HepG2 (cell line): ENCODE data around the gene NUP85. TPM values are rescaled to one million over a fixed set of nuclear protein-coding genes. Genes with fewer than 3 reads are reported as not detected.

Source experiments
- ETV5 ChIP-seq: IDR thresholded peaks from 2 replicates; pipeline ENCODE4 v1.6.1; 2018; ENCODE audit warnings: missing biosample characterization, missing genetic modification reagents, inconsistent platforms, borderline replicate concordance
- HNRNPL ChIP-seq: fragments of 200-400 bp; formaldehyde crosslinking; IDR thresholded peaks from 2 replicates; pipeline ENCODE4 v1.6.1; 2017; ENCODE audit warnings: mild to moderate bottlenecking, low read depth, low read length
- MIXL1 ChIP-seq: IDR thresholded peaks from 2 replicates; pipeline ENCODE4 v1.6.1; 2016
- MYC ChIP-seq: sonication (generic); formaldehyde crosslinking; IDR thresholded peaks from 2 replicates; pipeline ENCODE4 v1.9.0; 2021; ENCODE audit warnings: missing genetic modification reagents, borderline replicate concordance
- NCOA1 ChIP-seq: sonication (generic); formaldehyde crosslinking; IDR thresholded peaks from 2 replicates; pipeline ENCODE4 v1.9.0; 2021; ENCODE audit warnings: missing genetic modification reagents
- NFKB2 ChIP-seq: sonication (generic); formaldehyde crosslinking; IDR thresholded peaks from 2 replicates; pipeline ENCODE4 v1.4.0; 2020; ENCODE audit warnings: missing genetic modification reagents, borderline replicate concordance
- PCBP1 ChIP-seq: fragments of 200-400 bp; formaldehyde crosslinking; IDR thresholded peaks from 2 replicates; pipeline ENCODE4 v1.6.1; 2017; ENCODE audit warnings: mild to moderate bottlenecking, low read depth, low read length, borderline replicate concordance
- PHB2 ChIP-seq: fragments of 450-650 bp; IDR thresholded peaks from 2 replicates; pipeline ENCODE4 v1.6.1; 2018; ENCODE audit not compliant: partially characterized antibody
- SNRNP70 ChIP-seq: fragments of 200-400 bp; formaldehyde crosslinking; IDR thresholded peaks from 2 replicates; pipeline ENCODE4 v1.6.1; 2017; ENCODE audit warnings: mild to moderate bottlenecking, low read depth, low read length, moderate library complexity
- ZFX ChIP-seq: sonication (generic); formaldehyde crosslinking; IDR thresholded peaks from 2 replicates; pipeline ENCODE4 v1.4.0; 2020; ENCODE audit warnings: mild to moderate bottlenecking, low read depth, missing genetic modification reagents, moderate library complexity
- ZNF557 ChIP-seq: sonication (generic); formaldehyde crosslinking; IDR thresholded peaks from 2 replicates; pipeline ENCODE4 v1.4.0; 2020; ENCODE audit warnings: missing genetic modification reagents
- ZNF562 ChIP-seq: sonication (generic); formaldehyde crosslinking; IDR thresholded peaks from 2 replicates; pipeline ENCODE4 v1.8.0; 2022; ENCODE audit warnings: missing genetic modification reagents, borderline replicate concordance
- ZNF572 ChIP-seq: sonication (generic); formaldehyde crosslinking; IDR thresholded peaks from 2 replicates; pipeline ENCODE4 v1.5.1; 2020; ENCODE audit warnings: mild to moderate bottlenecking, missing genetic modification reagents
- ZNF614 ChIP-seq: IDR thresholded peaks from 2 replicates; pipeline ENCODE4 v1.6.1; 2018; ENCODE audit warnings: missing biosample characterization, missing genetic modification reagents, inconsistent platforms, borderline replicate concordance
- ZNF615 ChIP-seq: sonication (generic); formaldehyde crosslinking; IDR thresholded peaks from 2 replicates; pipeline ENCODE4 v1.5.0; 2020; ENCODE audit warnings: mild to moderate bottlenecking, missing genetic modification reagents, borderline replicate concordance
- ZNF652 ChIP-seq: IDR thresholded peaks from 2 replicates; pipeline ENCODE4 v1.6.1; 2016; ENCODE audit warnings: low read depth, borderline replicate concordance
- ZNF749 ChIP-seq: sonication (generic); formaldehyde crosslinking; IDR thresholded peaks from 2 replicates; pipeline ENCODE4 v1.8.0; 2022; ENCODE audit warnings: mild to moderate bottlenecking, missing genetic modification reagents, moderate library complexity, borderline replicate concordance
- ZSCAN12 ChIP-seq: sonication (generic); formaldehyde crosslinking; IDR thresholded peaks from 2 replicates; pipeline ENCODE4 v1.9.0; 2021; ENCODE audit warnings: mild to moderate bottlenecking, missing genetic modification reagents
- polyA plus RNA-seq, 8 experiments: library from polyadenylated mRNA; depleted of rRNA in 3 of 8; stranded (reverse) in 7 of 8; unstranded in 1 of 8; fragments of >200 nt; fragmentation: Illumina TruSeq in 4 of 8; extraction: Trizol in 4 of 8; gene quantifications; 2 replicates each; pipeline versions ENCODE4 v1.2.1 to v1.2.3, GENCODE V29; 2011 to 2016; ENCODE audit warnings: low read depth in 4 of 8, missing spikeins in 1 of 8, mixed read lengths in 1 of 8; ENCODE audit not compliant: insufficient read depth in 1 of 8
- total RNA-seq, 5 experiments: library from RNA; depleted of rRNA; stranded (reverse); fragments of >200 nt; fragmentation: Illumina TruSeq; extraction: Trizol; gene quantifications; 2 replicates each; pipeline ENCODE4 v1.2.3, GENCODE V29; 2016; ENCODE audit warnings: low read depth in 1 of 5
- TF ChIP-seq, protein P1 (sequence below): sonication (generic); formaldehyde crosslinking; conservative IDR thresholded peaks from 2 replicates; pipeline ENCODE4 v1.8.0; 2022; ENCODE audit warnings: low read depth, missing genetic modification reagents
- TF ChIP-seq, protein P2 (sequence below): sonication (generic); formaldehyde crosslinking; IDR thresholded peaks from 2 replicates; pipeline ENCODE4 v1.4.0; 2020; ENCODE audit warnings: mild to moderate bottlenecking, low read depth, missing genetic modification reagents
- TF ChIP-seq, protein P3 (sequence below): sonication (generic); formaldehyde crosslinking; IDR thresholded peaks from 2 replicates; pipeline ENCODE4 v1.8.1; 2023; ENCODE audit warnings: mild to moderate bottlenecking, missing genetic modification reagents

Gene NUP85
- total and polyA plus RNA-seq, 2 of the 13 experiments (the other 11 are each of a cell fraction or from before 2014, with no cell fraction given), result 89.1 to 124 TPM

DNA sequence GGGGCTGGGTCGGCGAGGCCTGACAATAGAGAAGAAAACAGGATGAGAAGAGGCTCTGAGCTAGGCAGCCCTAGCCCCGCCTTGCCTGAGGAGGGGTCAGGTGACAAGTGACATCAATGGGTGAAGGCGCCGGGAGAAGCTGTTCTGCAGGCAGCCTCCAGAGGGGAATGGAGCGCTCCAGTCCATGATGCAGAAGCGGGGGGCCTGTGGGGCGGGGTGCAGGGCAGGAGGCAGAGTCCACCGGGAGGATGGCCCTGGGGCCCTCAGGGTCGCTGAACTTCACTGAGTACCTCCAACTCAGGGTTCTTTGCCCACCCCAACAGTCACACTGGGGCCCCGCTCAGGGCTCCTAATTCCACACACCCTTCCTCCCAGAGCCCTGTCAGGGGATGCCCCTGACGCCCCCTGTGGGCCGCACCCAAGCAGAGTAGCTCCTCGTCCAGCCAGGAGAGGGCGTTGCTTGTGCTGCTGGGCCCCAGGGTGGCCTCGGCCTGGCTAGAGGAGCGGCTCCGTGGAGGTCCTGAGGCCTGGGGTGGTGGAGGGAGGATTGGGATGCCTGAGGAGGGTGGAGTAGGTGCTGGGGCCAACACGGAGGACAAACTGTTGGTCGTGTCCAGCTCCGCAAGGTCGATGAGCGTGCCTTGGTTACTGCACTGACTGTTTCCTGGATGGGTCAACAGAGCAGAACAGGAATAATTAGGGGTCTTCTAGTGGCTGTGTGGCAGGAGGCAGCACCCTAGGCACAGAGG lies 35.1 kb downstream of the NUP85 start (continued):
- TF ChIP-seq HNRNPL (peak; percentile 47; the same call in 1 of the 2 replicates), ETV5 (CRISPR knock-in tag) (no peak), ZNF572 (CRISPR knock-in tag) (no peak), ZNF614 (CRISPR knock-in tag) (no peak), SNRNP70 (no peak), ZSCAN12 (no peak), PHB2 (no peak), PCBP1 (peak; percentile 89; the same call in 1 of the 2 replicates), ZNF562 (CRISPR knock-in tag) (no peak), NFKB2 (CRISPR knock-in tag) (no peak), MIXL1 (CRISPR knock-in tag) (no peak), ZNF749 (CRISPR knock-in tag) (no peak), MYC (CRISPR knock-in tag) (no peak; the same call in 1 of the 2 replicates), ZFX (peak; percentile 45), ZNF615 (CRISPR knock-in tag) (peak; percentile 25; the same call in 1 of the 2 replicates), NCOA1 (CRISPR knock-in tag) (no peak), ZNF652 (CRISPR knock-in tag) (no peak), ZNF557 (no peak)
- TF ChIP-seq, protein P1, sequence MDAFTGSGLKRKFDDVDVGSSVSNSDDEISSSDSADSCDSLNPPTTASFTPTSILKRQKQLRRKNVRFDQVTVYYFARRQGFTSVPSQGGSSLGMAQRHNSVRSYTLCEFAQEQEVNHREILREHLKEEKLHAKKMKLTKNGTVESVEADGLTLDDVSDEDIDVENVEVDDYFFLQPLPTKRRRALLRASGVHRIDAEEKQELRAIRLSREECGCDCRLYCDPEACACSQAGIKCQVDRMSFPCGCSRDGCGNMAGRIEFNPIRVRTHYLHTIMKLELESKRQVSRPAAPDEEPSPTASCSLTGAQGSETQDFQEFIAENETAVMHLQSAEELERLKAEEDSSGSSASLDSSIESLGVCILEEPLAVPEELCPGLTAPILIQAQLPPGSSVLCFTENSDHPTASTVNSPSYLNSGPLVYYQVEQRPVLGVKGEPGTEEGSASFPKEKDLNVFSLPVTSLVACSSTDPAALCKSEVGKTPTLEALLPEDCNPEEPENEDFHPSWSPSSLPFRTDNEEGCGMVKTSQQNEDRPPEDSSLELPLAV (CRISPR knock-in tag), result no peak
- TF ChIP-seq, protein P2, sequence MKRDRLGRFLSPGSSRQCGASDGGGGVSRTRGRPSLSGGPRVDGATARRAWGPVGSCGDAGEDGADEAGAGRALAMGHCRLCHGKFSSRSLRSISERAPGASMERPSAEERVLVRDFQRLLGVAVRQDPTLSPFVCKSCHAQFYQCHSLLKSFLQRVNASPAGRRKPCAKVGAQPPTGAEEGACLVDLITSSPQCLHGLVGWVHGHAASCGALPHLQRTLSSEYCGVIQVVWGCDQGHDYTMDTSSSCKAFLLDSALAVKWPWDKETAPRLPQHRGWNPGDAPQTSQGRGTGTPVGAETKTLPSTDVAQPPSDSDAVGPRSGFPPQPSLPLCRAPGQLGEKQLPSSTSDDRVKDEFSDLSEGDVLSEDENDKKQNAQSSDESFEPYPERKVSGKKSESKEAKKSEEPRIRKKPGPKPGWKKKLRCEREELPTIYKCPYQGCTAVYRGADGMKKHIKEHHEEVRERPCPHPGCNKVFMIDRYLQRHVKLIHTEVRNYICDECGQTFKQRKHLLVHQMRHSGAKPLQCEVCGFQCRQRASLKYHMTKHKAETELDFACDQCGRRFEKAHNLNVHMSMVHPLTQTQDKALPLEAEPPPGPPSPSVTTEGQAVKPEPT, result no peak
- TF ChIP-seq, protein P3, sequence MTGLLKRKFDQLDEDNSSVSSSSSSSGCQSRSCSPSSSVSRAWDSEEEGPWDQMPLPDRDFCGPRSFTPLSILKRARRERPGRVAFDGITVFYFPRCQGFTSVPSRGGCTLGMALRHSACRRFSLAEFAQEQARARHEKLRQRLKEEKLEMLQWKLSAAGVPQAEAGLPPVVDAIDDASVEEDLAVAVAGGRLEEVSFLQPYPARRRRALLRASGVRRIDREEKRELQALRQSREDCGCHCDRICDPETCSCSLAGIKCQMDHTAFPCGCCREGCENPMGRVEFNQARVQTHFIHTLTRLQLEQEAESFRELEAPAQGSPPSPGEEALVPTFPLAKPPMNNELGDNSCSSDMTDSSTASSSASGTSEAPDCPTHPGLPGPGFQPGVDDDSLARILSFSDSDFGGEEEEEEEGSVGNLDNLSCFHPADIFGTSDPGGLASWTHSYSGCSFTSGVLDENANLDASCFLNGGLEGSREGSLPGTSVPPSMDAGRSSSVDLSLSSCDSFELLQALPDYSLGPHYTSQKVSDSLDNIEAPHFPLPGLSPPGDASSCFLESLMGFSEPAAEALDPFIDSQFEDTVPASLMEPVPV, result no peak
